Measurements from ENCODE around the gene ADCY7. TPM values are rescaled to one million over a fixed set of nuclear protein-coding genes. Genes with fewer than 3 reads are reported as not detected.

The ADCY7 gene
- total and polyA plus RNA-seq, 2 of the 4 experiments (the other 2 are of a cell fraction): 15.2 to 17.1 TPM

DNA sequence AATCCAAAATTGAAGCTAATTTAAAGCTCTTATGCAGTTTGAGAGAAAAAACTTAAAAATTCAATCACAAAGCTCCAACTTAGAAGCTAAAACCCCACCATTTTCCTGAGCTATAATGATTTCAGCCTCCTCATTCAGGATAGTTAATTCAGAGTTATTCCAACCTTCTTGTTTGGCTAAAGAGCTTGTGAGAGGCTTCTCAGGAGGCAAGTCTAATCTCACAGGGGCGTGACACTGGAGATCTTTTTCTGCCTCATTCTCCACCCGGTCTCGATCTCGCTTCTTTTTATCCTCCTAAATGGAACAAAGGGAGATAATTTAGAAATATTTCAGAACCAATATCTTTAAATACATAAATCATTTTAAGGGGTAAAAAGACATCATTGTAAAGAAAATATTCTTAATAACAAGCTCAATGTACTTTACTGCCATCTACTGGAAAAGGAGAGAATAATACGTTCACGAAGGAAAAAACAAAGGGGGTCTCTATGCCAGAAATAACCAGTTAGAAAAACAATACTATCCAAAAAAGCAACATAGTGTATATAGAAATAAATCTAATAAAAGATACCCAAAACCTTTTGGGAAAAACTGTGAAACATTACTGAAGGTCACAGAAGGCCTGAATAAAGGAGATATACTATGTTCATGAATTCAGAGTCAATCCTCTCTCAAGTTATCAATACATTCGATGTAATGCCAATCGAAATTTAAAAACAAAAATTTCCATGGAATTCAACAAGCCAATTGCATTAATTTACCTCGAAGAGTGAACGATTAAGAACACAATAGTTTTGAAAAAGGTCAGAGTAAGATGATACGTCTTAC, 88.5 kb downstream of the ADCY7 start:
- Histone ChIP-seq H3K9me3 (ENCODE audit: control insufficient read depth, insufficient read depth, low read length) (no peaks in the 10 kb centered on the region), H2AFZ (replicated peaks; ENCODE audit: low read length, poor library complexity) (no peak overlapping the region), H3K27me3 (ENCODE audit: control insufficient read depth, insufficient read depth, low read length) (no peaks in the 10 kb centered on the region), H3K36me3 (ENCODE audit: control insufficient read depth, insufficient read depth, low read length) (peaks cover 14% of the 10 kb centered on the region; the same call in 1 of the 2 replicates), H3K23ac (ENCODE audit: low read depth, low read length) (no peak overlapping the region), H3K4me3 (ENCODE audit: insufficient read depth, low read depth, low read length) (no peak overlapping the region), H3K9me1 (ENCODE audit: insufficient read depth, low read length) (no peaks in the 10 kb centered on the region), H3K56ac (ENCODE audit: extremely low read depth, insufficient read depth, low read length) (no peak overlapping the region), H4K8ac (ENCODE audit: low read depth in 2 of 2, low read length in 2 of 2) (no peak overlapping the region), H3K4ac (ENCODE audit: low read depth, low read length) (no peak overlapping the region), H3K18ac (ENCODE audit: low read depth, low read length) (no peak overlapping the region), H3K9ac (ENCODE audit: low read depth, low read length) (no peak overlapping the region), H3K4me2 (ENCODE audit: low read depth, low read length) (no peak overlapping the region), H2BK5ac (ENCODE audit: low read depth, low read length, poor library complexity, severe bottlenecking) (no peak overlapping the region), H4K5ac (ENCODE audit: low read depth, low read length) (no peak overlapping the region), H2BK120ac (ENCODE audit: low read depth, low read length) (no peak overlapping the region), H3K27ac (ENCODE audit: insufficient read depth, low read length) (no peak overlapping the region), H2BK15ac (ENCODE audit: low read depth, low read length) (no peak overlapping the region), H3K79me1 (ENCODE audit: low read depth in 1 of 2, low read length in 2 of 2) (peaks cover 6 to 8% of the 10 kb centered on the region in 2 experiments; a peak in 3 of 4 replicates), H2AK5ac (ENCODE audit: low read depth, low read length) (no peak overlapping the region), H4K91ac (ENCODE audit: insufficient read depth, low read depth, low read length) (no peak overlapping the region), H3K4me1 (ENCODE audit: control insufficient read depth, insufficient read depth, low read length) (no peaks in the 10 kb centered on the region), H3K14ac (replicated peaks; ENCODE audit: low read depth, low read length) (no peak overlapping the region), H2AK9ac (replicated peaks; ENCODE audit: low read depth, low read length, poor library complexity) (no peak overlapping the region), H4K20me1 (ENCODE audit: insufficient read depth, low read length) (no peaks in the 10 kb centered on the region), H2BK20ac (ENCODE audit: low read depth, low read length) (no peak overlapping the region)
- ChIA-PET POLR2A (ENCODE audit: unreplicated experiment) (no interaction called here), CTCF (interaction anchor here (0.6 to 1.6 kb wide), 10 partner anchors 12 to 330 kb away, joined by 3 to 10 read pairs (median 4); partner anchors contain the start of gene CNEP1R1)
- intact Hi-C loops (cut with micrococcal nuclease): loop anchor here (1.0 to 5.0 kb wide), 5 partner anchors 28 to 330 kb away; partner anchors contain the start of genes CNEP1R1 and HEATR3
- dilution Hi-C loops (cut with HindIII; ENCODE audit: low sequenced_read_pairs, unreplicated experiment): no loop called here
- BruUV-seq (replicated peaks): no TSS peak
- no peak for DNase-seq
- TF ChIP-seq SMC3 (IDR thresholded peaks at IDR 0.05; ENCODE audit: low read depth, low read length) (peak; percentile 47; the same call in 1 of the 2 replicates), NFE2L2 (IDR thresholded peaks at IDR 0.05; ENCODE audit: low read depth, low read length) (no peak), CEBPB (IDR thresholded peaks at IDR 0.05; ENCODE audit: low read depth, low read length) (no peak), RAD21 (IDR thresholded peaks at IDR 0.05; ENCODE audit: low read length) (peak; percentile 50), FOS (IDR thresholded peaks at IDR 0.05; ENCODE audit: low read depth, low read length) (no peak)
- TF ChIP-seq, protein P1, sequence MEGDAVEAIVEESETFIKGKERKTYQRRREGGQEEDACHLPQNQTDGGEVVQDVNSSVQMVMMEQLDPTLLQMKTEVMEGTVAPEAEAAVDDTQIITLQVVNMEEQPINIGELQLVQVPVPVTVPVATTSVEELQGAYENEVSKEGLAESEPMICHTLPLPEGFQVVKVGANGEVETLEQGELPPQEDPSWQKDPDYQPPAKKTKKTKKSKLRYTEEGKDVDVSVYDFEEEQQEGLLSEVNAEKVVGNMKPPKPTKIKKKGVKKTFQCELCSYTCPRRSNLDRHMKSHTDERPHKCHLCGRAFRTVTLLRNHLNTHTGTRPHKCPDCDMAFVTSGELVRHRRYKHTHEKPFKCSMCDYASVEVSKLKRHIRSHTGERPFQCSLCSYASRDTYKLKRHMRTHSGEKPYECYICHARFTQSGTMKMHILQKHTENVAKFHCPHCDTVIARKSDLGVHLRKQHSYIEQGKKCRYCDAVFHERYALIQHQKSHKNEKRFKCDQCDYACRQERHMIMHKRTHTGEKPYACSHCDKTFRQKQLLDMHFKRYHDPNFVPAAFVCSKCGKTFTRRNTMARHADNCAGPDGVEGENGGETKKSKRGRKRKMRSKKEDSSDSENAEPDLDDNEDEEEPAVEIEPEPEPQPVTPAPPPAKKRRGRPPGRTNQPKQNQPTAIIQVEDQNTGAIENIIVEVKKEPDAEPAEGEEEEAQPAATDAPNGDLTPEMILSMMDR (conservative IDR thresholded peaks at IDR 0.05; ENCODE audit: low read depth, low read length): peak; percentile 60
- ATAC-seq (ENCODE audit: low read depth): no peak
- in situ Hi-C loops (cut with MboI; ENCODE audit: low sequenced_read_pairs): loop anchor here (5.0 to 25.0 kb wide), 2 partner anchors 128 to 268 kb away; no protein-coding TSS in a partner anchor
- WGBS, 2 experiments (ENCODE audit: extremely low coverage in 2 of 2, insufficient read length in 1 of 2): no CpG with 5 or more reads among the region's 11 CpGs

Data from IMR-90 (cell line).